Peyer's patch (tissue), 4 donors: ENCODE measurements around the gene ZXDC.

Experiments used
- CTCF ChIP-seq, 6 experiments: fragments of 450-650 bp in 4 of 6; fragments of 200-600 bp in 2 of 6; sonication (generic) in 1 of 6; IDR thresholded peaks; one replicate each; pipeline ENCODE4 v1.5.1; 2017 to 2019; ENCODE audit warnings: antibody characterized with exemption in 6 of 6, mild to moderate bottlenecking in 3 of 6, moderate library complexity in 1 of 6
- POLR2A ChIP-seq, 2 donors: fragments of 450-650 bp; IDR thresholded peaks; one replicate each; pipeline ENCODE4 v1.5.1; 2017; ENCODE audit warnings: antibody characterized with exemption in 2 of 2, mild to moderate bottlenecking in 2 of 2, moderate library complexity in 2 of 2

- TF ChIP-seq CTCF (IDR thresholded peaks at IDR 0.05) (no peak), POLR2A (IDR thresholded peaks at IDR 0.05) (no peak)
Measured at GRCh38 chr3:126477061-126477380, 1.3 kb upstream of the ZXDC start.
